Measurements from ENCODE around the gene RASSF7. TPM values are rescaled to one million over a fixed set of nuclear protein-coding genes. Genes with fewer than 3 reads are reported as not detected.

The RASSF7 gene
- total RNA-seq, 2 donors from 2014 or later, result 49.4 to 107 TPM

DNA sequence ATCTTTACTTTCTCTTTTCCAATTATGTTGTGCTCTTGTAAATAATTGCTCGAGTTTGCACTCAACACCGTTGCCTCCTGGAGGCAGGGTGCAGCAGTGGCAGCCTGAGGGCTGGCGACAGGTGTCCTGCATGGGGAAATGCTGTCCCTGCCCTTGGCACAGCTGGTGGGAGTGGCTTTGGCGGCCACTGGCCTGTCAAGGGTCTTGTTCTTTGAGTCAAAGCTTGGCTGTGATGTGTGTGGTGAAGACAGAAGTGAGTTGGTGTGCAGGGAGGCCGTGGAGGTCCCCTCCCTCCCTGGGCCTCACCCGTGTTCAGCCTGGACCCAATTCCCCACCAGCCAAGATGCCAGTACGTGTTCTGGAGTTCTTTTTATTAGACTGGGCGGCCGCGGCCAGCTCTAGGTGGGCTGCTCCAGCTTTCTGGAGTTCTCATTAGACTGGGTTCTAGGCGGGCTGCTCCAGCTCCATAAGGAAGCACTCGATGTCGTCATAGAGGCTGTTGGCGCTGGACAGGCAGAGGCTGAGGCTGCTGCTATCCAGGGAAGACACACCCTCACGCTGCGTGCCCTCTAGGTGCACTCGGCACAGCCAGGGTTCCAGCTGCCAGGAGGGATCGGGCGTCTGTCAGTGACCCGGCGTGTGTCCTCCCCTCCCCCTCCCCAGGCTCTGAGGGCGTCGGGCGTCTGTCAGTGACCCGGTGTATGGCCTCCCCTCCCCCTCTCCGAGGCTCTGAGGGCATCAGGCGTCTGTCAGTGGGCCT, 51.6 kb downstream of the RASSF7 start:
- no peak for DNase-seq (ENCODE audit: low spot score)
- H3K27ac ChIP-seq, result peak overlapping the region in 1 of 2 donors; percentile 12
- H3K27me3 ChIP-seq (replicated peaks; ENCODE audit: insufficient read depth), result no peaks in the 10 kb centered on the region
- H3K36me3 ChIP-seq, result peaks cover 14 to 24% of the 10 kb centered on the region in 2 donors
- WGBS, result 68% methylated on average over 27 of the region's 27 CpGs
- intact Hi-C loops (cut with DNase I), result no loop called here
- TF ChIP-seq, protein P1, sequence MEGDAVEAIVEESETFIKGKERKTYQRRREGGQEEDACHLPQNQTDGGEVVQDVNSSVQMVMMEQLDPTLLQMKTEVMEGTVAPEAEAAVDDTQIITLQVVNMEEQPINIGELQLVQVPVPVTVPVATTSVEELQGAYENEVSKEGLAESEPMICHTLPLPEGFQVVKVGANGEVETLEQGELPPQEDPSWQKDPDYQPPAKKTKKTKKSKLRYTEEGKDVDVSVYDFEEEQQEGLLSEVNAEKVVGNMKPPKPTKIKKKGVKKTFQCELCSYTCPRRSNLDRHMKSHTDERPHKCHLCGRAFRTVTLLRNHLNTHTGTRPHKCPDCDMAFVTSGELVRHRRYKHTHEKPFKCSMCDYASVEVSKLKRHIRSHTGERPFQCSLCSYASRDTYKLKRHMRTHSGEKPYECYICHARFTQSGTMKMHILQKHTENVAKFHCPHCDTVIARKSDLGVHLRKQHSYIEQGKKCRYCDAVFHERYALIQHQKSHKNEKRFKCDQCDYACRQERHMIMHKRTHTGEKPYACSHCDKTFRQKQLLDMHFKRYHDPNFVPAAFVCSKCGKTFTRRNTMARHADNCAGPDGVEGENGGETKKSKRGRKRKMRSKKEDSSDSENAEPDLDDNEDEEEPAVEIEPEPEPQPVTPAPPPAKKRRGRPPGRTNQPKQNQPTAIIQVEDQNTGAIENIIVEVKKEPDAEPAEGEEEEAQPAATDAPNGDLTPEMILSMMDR (IDR thresholded peaks at IDR 0.05), result peak in 1 of 4 experiments; percentile 15
- no peak for TF ChIP-seq POLR2AphosphoS5 (IDR thresholded peaks at IDR 0.05)
- H3K4me3 ChIP-seq, result no peak overlapping the region
- peaks cover 15% of the 10 kb centered on the region for H3K4me1 ChIP-seq (replicated peaks)
- H3K9me3 ChIP-seq, result no peaks in the 10 kb centered on the region

DNA sequence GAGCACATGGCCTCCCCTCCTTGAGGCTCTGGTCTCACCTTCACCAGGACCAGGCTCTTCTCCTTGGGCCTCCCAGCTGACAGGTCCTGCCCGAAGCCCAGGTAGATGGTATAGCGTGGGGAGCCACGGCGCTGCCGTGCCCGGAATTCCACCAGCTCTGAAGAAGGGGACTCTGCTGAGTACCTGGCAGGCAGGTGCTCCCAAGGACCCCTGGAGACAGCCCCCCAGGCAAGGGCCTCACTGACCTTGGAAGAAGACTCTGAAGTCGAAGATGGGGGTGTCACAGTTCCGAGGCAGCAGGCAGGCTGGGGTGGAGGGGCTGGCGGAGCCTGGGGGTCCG, 52.2 kb downstream of the RASSF7 start:
- intact Hi-C loops (cut with DNase I), result no loop called here
- H3K4me3 ChIP-seq, result no peak overlapping the region
- H3K27me3 ChIP-seq (replicated peaks; ENCODE audit: insufficient read depth), result no peaks in the 10 kb centered on the region
- peaks cover 15% of the 10 kb centered on the region for H3K4me1 ChIP-seq (replicated peaks)
- H3K9me3 ChIP-seq, result no peaks in the 10 kb centered on the region
- peaks cover 14 to 20% of the 10 kb centered on the region in 2 donors for H3K36me3 ChIP-seq
- WGBS, result 90% methylated on average over 8 of the region's 10 CpGs
- DNase-seq (ENCODE audit: low spot score), result no peak
- no peak for TF ChIP-seq POLR2AphosphoS5 (IDR thresholded peaks at IDR 0.05)
- TF ChIP-seq POLR2A (IDR thresholded peaks at IDR 0.05), result no peak
- TF ChIP-seq, protein P1 (IDR thresholded peaks at IDR 0.05), result no peak
- H3K27ac ChIP-seq, result peak overlapping the region in 1 of 2 donors; percentile 12

DNA sequence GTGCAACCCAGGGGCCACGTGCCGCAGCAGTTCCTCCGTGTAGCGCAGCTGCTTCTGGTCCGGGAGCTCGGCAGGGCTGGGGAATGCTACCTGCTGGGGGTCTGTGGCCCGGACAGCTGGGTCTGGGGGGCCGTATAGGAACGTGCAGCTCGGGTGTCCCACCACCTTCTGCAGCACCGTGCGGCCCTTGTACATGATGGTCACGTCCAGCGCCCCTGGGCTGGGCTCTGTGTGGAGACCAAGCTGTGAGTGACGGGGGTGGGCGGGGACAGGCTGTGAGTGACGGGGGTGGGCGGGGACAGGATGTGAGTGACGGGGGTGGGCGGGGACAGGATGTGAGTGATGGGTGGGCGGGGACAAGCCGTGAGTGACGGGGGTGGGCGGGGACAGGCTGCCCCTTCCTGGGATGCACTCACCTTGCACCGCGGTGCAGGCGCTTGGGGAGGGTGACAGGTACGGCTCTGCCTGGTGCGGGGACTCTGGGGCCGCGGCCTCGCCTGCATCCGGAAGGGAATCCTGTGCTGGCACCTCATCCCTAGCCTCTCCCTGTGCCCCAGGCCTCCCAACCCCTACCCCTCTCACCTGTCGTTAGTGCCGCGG, 52.7 kb downstream of the RASSF7 start:
- 72% methylated on average over 31 of the region's 36 CpGs for WGBS
- intact Hi-C loops (cut with DNase I), result no loop called here
- H3K36me3 ChIP-seq, result peaks cover 14 to 15% of the 10 kb centered on the region in 2 donors
- DNase-seq (ENCODE audit: low spot score), result peak; percentile 63
- no peaks in the 10 kb centered on the region for H3K9me3 ChIP-seq
- peak overlapping the region in 1 of 2 donors; percentile 91 for H3K27ac ChIP-seq
- no peak overlapping the region for H3K4me3 ChIP-seq
- H3K27me3 ChIP-seq (replicated peaks; ENCODE audit: insufficient read depth), result no peaks in the 10 kb centered on the region
- TF ChIP-seq, protein P1 (IDR thresholded peaks at IDR 0.05), result no peak
- no peak for TF ChIP-seq POLR2A (IDR thresholded peaks at IDR 0.05)
- no peak for TF ChIP-seq POLR2AphosphoS5 (IDR thresholded peaks at IDR 0.05)
- peaks cover 15% of the 10 kb centered on the region for H3K4me1 ChIP-seq (replicated peaks)

MicroRNAs within 50 kb of the gene (microRNA counts, 767-probe panel; counts per million panel counts)
- 0 to 431 counts per million in 2 donors for microRNA hsa-miR-210

Small RNA genes within 50 kb of the gene (microRNA-seq; reads per million reads assigned to microRNA genes)
- gene MIR210, result 79.2 reads per million, percentile 71 among the genes with 10 or more reads in this experiment

Small RNA genes within 50 kb of the gene (small RNA-seq; reads per million reads assigned to genes)
- 9.0 to 54.3 reads per million in 2 donors for gene MIR210

Other genes with a start within 250 kb of the RASSF7 start
- gene IFITM1, start 246.9 kb upstream of the RASSF7 start, total RNA-seq, result 100 to 1,000 TPM in 1 of 2 donors, 10 to 100 TPM in 1; 73.9 to 182 TPM
- gene IFITM3, start 240.1 kb upstream of the RASSF7 start, total RNA-seq, result 100 to 1,000 TPM; 123 to 477 TPM
- gene B4GALNT4, start 191.5 kb upstream of the RASSF7 start, total RNA-seq, result 10 to 100 TPM in 1 of 2 donors, 1 to 10 TPM in 1; 5.8 to 14.2 TPM
- 10 to 100 TPM; 58.6 to 88.4 TPM for gene PKP3, start 166.8 kb upstream of the RASSF7 start, total RNA-seq
- 10 to 100 TPM; 40.4 to 75.6 TPM for gene SIGIRR, start 146.0 kb upstream of the RASSF7 start, total RNA-seq
- gene ANO9, start 119.0 kb upstream of the RASSF7 start, total RNA-seq, result 1 to 10 TPM; 8.4 to 9.1 TPM
- 10 to 100 TPM; 46.3 to 50.3 TPM for gene PTDSS2, start 110.7 kb upstream of the RASSF7 start, total RNA-seq
- 100 to 1,000 TPM; 221 to 272 TPM for gene RNH1, start 53.7 kb upstream of the RASSF7 start, total RNA-seq
- gene HRAS, start 25.4 kb upstream of the RASSF7 start, total RNA-seq, result 10 to 100 TPM; 47.0 to 62.8 TPM
- gene LRRC56, start 23.4 kb upstream of the RASSF7 start, total RNA-seq, result 1 to 10 TPM; 1.9 to 9.1 TPM
- gene LMNTD2, start 232 bp upstream of the RASSF7 start, total RNA-seq, result 10 to 100 TPM in 1 of 2 donors, 1 to 10 TPM in 1; 8.7 to 19.2 TPM
- 10 to 100 TPM; 20.8 to 55.2 TPM for gene PHRF1, start 15.5 kb downstream of the RASSF7 start, total RNA-seq
- 10 to 100 TPM; 34.7 to 39.8 TPM for gene IRF7, start 55.0 kb downstream of the RASSF7 start, total RNA-seq
- gene CDHR5, start 64.0 kb downstream of the RASSF7 start, total RNA-seq, result under 1 TPM in 1 of 2 donors, not detected in 1; 0.34 TPM
- not detected for gene SCT, start 66.2 kb downstream of the RASSF7 start, total RNA-seq
- gene DRD4, start 76.3 kb downstream of the RASSF7 start, total RNA-seq, result under 1 TPM; 0.68 TPM
- gene DEAF1, start 134.3 kb downstream of the RASSF7 start, total RNA-seq, result 100 to 1,000 TPM in 1 of 2 donors, 10 to 100 TPM in 1; 53.5 to 102 TPM
- 10 to 100 TPM; 66.0 to 70.9 TPM for gene TMEM80, start 134.8 kb downstream of the RASSF7 start, total RNA-seq
- gene EPS8L2, start 145.3 kb downstream of the RASSF7 start, total RNA-seq, result 100 to 1,000 TPM in 1 of 2 donors, 10 to 100 TPM in 1; 92.1 to 114 TPM
- 100 to 1,000 TPM; 124 to 285 TPM for gene TALDO1, start 186.5 kb downstream of the RASSF7 start, total RNA-seq
- gene GATD1, start 216.5 kb downstream of the RASSF7 start, total RNA-seq, result 10 to 100 TPM; 29.9 to 72.3 TPM
- 1 to 10 TPM in 1 of 2 donors, under 1 TPM in 1; 0.18 to 1.6 TPM for gene CEND1, start 229.1 kb downstream of the RASSF7 start, total RNA-seq
- gene SLC25A22, start 237.3 kb downstream of the RASSF7 start, total RNA-seq, result 10 to 100 TPM; 21.2 to 43.2 TPM
- 10 to 100 TPM; 15.3 to 60.5 TPM for gene PIDD1, start 244.3 kb downstream of the RASSF7 start, total RNA-seq
- 100 to 1,000 TPM; 431 to 906 TPM for gene RPLP2, start 249.0 kb downstream of the RASSF7 start, total RNA-seq